Activated gamma-delta T cell treated with anti-CD3 and anti-CD28 coated beads, Interleukin-2, amount 50 U/mL, for 16 hours (primary cell): Measurements from ENCODE around the gene ST3GAL4.

Experiments
- DNase-seq: peaks from one replicate; pipeline ENCODE4 v3.0.0-alpha.2; 2020; ENCODE audit warnings: low read depth

The ST3GAL4 gene

DNA sequence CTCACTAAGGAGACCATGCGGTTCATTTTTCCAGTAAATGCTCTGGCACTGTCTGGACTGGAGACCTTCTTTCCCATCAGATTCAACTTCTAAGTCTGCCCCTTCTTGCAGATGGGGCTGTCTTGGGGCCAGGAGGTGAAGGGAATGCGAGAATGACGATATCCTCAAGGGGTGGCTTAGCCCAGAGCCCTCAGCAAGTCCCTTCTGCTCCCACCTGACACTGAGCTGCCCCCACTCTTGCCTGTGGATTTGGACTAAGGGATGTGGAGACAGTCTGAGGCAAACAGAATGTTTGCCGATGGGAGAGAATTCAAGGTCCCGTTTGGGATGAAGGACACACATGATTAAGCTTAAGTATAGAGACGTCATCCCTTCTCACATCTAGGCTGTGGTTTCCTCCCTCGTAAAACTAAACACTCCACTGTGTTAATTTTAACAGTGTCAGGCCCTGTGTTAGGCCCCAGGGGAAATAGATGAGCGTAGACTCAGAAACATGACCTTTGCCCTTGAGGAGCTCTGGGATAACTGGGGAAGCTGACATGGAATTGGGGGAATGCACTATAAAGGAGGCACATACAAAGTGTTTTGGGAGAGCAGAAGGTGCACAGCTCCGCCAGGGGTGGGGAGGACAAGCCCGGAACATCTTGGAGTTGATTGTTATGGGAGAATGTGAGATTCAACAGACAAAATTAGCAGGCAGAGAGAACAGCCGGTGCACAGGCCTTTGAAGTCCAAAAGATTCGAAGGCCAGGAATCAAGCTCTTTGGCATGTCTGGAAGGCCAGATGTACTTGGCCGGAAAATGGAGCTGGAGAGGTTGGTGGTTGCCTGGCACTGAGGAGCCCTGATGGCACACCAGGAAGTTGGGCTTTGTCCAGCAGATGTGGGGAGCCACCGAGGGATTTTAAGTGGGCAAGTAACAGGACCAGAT lies 71.6 kb downstream of the ST3GAL4 start:
- no peak for DNase-seq

GRCh38 chr11:126430581-126431335 lies 75.3 kb downstream of the ST3GAL4 start:
- DNase-seq = no peak

DNA sequence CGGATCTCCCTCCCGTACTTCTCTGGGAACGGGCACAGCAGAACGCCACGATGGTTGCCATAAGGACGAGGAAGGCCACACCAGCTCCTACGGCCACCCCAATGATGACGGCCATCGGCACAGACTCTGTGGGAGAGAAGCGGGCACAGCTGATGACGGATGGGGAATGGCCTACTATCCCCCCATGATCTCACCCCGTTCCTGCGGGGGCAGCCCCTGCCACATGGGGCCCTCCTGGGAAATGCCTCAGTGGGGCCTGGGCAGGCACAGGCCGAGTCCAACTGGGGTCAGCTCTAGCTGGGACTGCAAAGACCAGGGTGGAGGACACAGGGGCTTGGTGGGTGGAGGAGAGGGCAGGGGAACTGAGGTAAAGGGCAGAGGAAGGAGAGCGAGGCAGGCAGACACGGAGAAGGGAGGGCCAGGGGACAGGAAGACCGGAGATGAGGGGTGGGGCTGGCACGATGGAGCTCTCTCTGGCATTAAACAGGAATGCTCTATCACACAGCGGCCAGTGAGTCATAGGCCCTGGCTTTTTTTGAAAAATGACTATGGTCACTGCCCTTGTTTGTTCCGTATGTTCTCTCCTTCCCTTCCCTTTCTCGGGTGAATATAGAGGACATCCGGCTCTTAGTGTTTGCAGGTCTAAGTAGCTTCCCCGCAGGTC lies 76.0 kb downstream of the ST3GAL4 start:
- no peak for DNase-seq

DNA sequence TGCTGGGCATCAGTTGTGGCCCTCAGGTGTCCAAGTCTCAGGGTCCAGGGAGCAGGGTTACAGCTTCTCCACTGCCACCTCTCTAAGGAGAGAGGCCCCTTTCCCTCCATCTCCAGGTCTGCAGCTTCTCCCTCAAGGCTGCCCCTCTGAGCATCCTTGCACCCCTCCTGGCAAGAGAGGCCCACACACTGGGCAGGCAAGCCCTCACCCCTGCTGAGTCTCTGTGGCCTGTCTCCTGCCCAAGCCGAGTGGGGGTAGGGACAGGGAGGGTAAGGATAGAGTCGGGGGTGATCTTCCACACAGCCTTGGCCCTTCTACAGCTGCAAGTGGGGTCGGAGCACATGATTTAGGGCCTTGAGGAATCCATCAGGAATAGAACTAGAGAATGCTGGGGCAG lies 76.6 kb downstream of the ST3GAL4 start:
- DNase-seq = no peak

GRCh38 chr11:126432525-126432924 lies 77.0 kb downstream of the ST3GAL4 start:
- DNase-seq = no peak

DNA sequence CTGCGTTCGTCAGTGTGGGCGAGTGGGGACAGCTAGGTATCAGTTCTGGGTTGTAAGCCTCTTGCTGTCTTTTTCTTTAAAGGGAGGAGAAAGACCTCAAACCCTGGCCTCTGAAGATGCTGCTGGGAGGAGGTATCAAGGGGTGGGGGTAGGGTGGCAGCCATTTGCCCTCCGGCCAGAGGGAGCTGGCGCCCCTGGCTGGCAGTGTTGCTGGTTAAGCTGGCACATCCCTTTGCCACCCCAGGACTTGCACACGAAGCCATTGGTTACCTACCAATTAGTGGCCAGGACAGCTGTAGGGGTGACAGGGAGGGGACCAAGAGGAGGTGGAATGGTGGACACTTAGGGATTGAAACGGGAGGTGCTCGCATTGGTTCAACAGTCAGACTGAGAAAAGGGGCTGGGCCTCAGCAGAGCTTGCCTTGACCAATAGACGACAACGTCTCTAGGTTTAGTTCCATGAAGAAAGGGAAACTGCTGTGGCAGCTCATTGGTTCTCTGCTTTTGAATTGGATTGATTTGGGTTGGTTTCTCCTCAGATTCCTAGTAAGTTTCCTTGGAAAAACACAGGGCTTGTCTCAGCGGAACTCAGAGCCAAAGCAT lies 77.9 kb downstream of the ST3GAL4 start:
- DNase-seq = no peak

DNA sequence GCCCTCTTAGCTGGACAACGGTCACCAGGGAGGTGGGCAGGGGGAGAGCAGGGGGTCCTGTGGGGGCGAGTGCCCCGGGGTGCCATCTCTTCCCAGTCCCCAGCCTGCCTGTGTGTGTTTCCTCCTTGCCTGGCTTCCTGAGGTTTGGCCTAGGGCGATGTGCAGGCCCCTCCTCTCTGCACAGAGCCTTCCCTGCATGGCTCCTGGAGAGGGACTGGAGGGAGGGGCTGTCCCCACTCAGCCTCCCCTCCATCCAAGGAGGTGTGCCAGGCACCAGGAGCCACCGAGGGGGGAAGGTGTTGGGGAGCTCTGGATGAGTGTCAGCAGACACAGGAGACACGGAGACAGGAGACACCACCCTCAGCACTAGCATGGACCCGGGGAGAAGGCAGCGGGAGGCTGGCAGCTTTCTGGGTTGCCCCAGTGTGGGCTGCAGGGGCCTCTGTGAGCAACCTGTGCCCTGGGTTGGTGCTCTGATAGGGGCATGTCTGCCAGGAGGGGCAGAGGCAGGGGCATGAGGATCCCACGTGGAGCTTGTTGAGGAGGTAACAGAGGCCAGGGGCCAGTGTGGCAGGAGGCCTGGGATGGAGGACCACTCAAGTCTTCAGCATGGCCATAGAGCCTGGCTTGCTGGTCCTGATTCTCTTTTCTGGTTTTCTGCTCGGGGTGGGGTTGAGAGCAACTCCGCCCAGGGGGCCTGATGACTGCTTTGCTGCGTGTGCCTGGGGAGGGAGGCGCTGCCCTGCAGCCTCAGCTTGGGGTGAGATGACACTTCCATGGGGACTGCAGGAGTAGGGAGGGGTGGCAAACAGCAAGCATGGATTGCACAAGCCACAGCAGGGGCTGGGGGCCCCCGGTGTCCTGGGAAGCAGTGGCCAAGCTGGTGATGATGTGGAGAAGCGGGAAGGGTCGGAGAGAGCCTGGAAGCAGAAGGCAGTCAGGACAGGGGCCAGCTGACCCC lies 78.8 kb downstream of the ST3GAL4 start:
- no peak for DNase-seq

DNA sequence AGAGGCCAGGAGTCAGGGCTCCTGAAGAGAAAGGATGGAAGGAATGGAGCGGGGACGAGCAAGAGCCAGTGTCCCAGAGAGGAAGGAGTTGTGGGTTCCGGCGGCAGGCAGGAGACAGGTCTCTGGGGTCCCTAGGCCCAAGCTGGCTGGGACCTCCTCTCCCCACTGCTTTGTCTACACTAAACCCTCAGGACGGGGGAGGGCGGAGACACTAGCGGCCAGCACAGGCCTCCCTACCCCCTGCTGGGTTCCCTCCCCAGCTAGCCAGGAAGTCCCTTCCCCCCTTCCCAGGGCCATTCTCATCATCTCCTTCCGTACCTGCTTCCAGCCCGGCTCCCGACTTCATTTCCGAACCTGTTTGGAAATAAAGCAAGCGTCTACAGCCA lies 79.5 kb downstream of the ST3GAL4 start:
- no peak for DNase-seq

DNA sequence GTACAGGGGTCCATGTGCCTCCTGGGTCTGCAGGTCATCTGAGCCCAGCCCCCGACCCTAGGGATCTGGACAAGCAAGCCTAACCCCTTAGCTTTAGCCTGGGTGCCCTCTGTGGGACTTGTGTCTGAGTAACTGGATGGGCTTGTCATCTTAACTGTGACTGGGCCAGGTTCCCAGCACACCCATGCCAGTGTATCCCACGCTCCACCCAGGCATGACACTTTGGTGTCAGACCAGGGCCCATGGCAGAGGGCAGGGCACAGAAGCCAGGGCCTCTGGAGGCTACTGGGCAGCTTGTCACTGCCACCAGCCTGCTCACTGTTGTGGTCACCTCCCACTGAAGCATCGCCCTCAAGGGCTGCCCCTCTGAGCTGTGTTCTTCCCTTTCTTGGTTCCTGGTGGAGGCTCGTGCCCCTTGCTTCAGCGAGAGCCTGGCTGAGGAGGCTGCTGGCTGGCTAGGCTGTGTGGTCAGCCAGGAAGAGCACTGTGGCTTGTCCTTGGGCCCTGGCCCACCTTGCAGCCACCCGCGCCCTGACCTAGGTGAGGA lies 80.8 kb downstream of the ST3GAL4 start:
- no peak for DNase-seq

- DNase-seq = no peak
These were observed 82.2 kb downstream of the ST3GAL4 start for GRCh38 chr11:126437731-126438130.

DNA sequence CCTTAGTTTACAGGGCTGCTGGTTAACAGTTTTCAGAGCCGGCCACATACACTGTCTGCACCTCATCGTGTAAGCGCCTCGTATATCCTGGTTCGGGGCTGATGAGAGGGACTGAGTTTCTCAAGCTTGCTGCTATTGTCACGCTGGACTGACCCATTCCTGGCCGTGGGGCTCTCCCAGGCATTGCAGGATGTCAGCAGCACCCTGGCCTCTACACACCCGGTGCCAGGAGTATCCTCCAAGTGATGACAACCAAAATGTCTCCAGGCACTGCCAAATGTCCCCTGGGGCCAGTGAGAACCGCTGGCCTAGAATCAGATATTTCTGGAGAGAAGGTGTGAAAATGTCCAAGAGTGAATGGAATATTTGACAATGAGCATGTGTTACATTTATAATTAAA lies 82.8 kb downstream of the ST3GAL4 start:
- DNase-seq = no peak

DNA sequence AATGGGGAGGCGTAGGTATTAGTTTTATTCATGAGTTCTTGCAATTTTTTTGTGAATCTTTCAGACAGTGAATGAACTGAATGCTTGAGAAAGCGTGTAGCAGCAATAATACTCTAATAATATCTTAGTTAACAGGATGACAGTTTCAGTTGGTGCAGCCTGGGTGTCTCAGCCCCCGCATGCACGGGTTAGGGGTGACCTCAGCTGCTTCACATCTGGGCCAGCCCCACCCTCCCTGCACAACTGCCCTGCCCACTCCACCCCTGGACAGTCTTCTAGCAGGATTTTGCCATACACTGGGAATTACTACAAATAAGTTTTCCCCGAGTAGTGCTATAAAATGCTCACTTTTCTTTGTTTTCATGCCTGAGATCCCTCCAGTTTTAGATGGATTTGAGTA lies 83.2 kb downstream of the ST3GAL4 start:
- DNase-seq = no peak

DNA sequence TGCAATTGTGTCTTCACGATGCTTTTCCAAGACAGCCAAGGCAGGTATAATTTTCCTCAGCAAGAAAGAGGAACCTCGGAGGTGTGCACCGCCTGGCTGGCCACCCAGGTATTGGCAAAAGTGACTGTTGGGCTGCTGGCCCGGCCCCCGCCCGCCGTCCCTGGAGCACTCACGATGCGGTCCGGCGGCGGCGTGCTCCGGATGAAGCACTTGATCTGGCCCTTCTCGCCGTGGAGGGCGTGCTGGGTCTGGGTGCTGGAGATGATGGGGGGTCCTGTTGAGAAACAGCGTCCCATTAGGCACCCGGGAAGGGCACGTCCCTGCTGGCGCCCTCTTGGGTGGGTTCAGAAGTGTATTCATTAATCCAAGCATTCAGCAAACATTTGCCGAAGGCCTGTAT lies 84.8 kb downstream of the ST3GAL4 start:
- DNase-seq = no peak

GRCh38 chr11:126440792-126441514 lies 85.5 kb downstream of the ST3GAL4 start:
- DNase-seq = peak; percentile 62

GRCh38 chr11:126443120-126443519 lies 87.6 kb downstream of the ST3GAL4 start:
- no peak for DNase-seq

DNA sequence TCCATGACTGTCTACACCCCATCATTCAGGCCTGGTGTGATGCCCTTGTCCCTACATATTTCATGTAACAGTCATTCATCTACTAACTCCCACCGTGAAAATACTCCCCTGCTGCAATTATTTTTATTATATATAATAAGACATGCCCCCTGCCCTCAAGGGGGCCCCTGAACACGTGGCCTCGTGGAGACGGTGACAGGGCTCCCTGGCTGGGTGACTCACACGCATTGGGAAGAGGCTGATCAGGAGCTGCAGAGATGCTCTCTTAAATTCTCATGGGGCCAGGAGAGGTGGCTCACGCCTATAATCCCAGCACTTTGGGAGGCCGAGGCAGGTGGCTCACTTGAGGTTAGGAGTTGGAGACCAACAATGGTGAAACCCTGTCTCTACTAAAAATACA lies 88.6 kb downstream of the ST3GAL4 start:
- DNase-seq = no peak

DNA sequence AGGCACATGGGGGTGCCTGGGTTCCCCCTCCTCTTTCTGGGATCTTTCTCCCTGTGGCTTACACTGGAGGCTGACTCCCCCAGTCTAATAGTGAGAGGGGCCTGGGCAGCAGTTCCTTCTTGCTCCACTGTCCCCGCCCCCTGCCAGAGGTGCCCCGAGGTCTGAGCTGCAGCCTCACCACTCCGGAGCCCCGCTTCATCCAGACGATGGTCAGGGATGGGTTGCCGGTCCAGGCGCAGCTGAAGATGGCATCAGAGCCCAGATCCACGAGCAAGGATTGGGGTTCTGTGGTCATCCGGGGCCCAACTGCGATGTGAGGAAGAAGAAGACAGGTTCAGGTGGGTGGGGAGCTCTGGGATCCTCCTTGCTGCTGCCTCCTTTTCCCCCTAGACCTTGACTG lies 91.1 kb downstream of the ST3GAL4 start:
- DNase-seq = no peak

DNA sequence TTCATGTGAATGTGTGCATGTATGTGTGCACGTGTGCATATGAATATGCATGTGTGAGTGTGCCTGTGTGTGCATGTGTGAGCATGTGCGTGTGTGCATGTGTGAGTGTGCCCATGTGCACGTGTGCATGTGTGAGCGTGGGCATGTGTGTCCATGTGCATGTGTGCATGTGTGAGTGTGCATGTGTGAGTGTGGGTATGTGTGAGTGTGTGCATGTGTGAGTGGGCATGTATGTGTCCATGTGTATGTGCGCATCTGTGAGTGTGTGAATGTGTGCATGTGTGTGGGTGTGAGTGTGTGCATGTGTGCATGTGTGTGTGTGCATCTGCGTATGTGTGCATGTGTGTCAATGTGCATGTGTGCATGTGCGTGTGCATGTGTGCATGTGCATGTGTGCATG lies 94.7 kb downstream of the ST3GAL4 start:
- DNase-seq = no peak

DNA sequence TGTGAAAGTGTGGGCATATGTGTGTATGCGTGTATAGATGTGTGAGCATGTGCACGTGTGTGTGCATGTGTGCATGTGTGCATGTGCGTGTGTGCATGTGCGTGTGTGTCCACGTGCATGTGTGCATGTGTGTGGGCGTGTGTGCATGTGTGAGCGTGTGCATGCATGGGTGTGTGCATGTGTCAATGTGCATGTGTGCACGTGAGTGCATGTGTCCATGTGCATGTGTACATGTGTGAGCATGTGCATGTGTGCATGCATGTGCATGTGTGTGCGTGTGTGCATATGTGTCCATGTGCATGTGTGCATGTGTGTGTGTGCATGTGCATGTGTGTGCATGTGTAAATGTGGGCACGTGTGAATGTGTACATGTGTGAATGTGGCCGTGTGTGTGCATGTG lies 95.3 kb downstream of the ST3GAL4 start:
- no peak for DNase-seq

DNA sequence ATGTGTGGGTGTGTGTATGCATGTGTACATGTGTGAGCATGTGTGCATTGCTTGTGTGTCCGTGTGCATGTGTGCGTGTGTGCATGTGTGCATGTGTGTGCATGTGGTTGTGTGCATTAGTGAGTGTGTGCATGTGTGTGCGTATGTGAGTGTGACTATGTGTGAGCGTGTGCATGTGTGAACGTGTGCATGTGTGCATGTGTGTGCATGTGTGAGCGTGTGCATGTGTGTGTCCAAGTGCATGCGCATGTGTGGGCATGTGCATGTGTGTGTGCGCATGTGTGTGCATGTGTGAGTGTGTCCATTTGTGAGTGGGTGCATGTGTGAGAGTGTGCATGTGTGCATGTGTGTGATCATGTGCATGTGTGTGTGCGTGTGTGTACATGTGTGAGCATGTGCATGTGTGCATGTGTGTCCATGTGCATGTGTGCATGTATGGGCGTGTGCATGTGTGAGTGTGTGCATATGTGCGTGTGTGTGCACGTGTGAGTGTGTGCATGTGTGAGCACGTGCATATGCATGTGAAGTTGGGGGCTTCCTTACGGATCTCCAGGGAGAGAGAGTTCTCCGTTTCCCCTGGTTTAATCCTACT lies 95.8 kb downstream of the ST3GAL4 start:
- DNase-seq = no peak
